Nephron progenitor cell (in vitro differentiated cells): ENCODE results near the gene SAMSN1.

Source experiments
- DNase-seq: peaks from one replicate; pipeline ENCODE4 v3.0.0; 2021
- H3K27ac Mint-ChIP-seq: 2 replicates; pipeline ENCODE4 v1.8.0; 2021; ENCODE audit warnings: mild to moderate bottlenecking, moderate library complexity, mixed read lengths
- H3K27me3 Mint-ChIP-seq: 2 replicates; pipeline ENCODE4 v1.8.0; 2021; ENCODE audit warnings: mild to moderate bottlenecking, low read depth, mixed read lengths; ENCODE audit not compliant: poor library complexity
- H3K36me3 Mint-ChIP-seq: 2 replicates; pipeline ENCODE4 v1.8.0; 2021; ENCODE audit warnings: low read depth, mixed read lengths
- H3K4me1 Mint-ChIP-seq: 2 replicates; pipeline ENCODE4 v1.8.0; 2021; ENCODE audit warnings: mixed read lengths
- H3K4me3 Mint-ChIP-seq: 2 replicates; pipeline ENCODE4 v1.8.0; 2021; ENCODE audit warnings: mild to moderate bottlenecking, moderate library complexity, mixed read lengths
- H3K9me3 Mint-ChIP-seq: 2 replicates; pipeline ENCODE4 v1.8.0; 2021; ENCODE audit warnings: mild to moderate bottlenecking, moderate library complexity, mixed read lengths
- TF ChIP-seq, protein P1 (sequence below): fragments of 200-600 bp; sonication (generic); IDR thresholded peaks from 2 replicates; pipeline ENCODE4 v1.5.0; 2021; ENCODE audit warnings: antibody characterized with exemption

SAMSN1 gene

DNA sequence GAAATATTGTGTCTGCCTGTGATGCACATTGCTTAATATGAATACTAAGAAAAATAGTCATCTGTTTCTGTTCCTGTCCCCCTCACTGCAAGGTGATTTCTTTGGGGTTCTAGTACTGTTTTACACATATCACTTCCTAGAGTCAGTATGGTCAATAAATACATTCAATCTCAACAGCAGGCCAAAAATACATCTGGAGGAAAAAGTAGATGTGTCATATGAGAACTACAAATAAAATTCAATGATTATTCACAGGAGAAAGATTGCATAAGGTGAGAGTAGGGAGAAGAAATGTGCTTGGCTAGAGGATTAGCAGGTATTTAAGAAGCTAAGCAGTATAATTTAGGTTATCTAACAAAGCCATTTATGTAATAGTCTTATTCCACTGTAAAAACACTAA, 45.3 kb upstream of the SAMSN1 start:
- TF ChIP-seq, protein P1, sequence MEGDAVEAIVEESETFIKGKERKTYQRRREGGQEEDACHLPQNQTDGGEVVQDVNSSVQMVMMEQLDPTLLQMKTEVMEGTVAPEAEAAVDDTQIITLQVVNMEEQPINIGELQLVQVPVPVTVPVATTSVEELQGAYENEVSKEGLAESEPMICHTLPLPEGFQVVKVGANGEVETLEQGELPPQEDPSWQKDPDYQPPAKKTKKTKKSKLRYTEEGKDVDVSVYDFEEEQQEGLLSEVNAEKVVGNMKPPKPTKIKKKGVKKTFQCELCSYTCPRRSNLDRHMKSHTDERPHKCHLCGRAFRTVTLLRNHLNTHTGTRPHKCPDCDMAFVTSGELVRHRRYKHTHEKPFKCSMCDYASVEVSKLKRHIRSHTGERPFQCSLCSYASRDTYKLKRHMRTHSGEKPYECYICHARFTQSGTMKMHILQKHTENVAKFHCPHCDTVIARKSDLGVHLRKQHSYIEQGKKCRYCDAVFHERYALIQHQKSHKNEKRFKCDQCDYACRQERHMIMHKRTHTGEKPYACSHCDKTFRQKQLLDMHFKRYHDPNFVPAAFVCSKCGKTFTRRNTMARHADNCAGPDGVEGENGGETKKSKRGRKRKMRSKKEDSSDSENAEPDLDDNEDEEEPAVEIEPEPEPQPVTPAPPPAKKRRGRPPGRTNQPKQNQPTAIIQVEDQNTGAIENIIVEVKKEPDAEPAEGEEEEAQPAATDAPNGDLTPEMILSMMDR = no peak
- Mint-ChIP-seq H3K36me3 (no peaks in the 10 kb centered on the region), H3K4me1 (no peaks in the 10 kb centered on the region)

DNA sequence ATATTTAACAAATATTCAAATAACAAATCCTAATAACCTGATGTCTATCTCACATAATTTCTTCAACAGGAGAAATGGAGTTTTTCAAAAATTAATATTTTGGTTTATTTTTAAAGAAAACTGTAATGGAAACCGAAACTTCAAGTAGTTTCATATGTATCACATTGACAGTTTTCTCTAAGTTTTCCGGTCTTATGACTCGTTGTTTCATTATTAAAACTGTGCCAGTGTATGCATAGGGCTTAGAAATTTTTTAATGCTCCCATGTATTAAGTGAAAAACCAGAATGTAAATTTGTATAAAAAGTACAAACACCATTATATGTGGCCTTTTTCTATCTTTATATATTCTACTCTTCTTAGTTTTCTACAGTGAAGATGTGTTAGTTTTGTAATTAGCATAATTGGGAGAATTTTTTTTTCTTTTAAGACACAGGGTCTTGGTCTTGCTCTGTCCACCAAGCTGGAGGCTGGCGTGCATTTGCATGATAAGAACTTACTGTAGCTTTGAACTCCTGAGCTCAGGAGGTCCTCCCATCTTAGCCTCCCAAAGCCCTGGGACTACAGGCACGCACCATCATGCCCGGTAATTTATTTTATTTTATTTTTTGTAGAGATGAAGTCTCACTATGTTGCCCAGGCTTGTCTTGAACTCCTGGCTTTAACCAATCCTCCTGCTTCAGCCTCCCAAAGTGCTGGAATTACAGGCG, 43.9 kb upstream of the SAMSN1 start:
- no peaks in the 10 kb centered on the region for H3K4me1 Mint-ChIP-seq
- no peaks in the 10 kb centered on the region for H3K36me3 Mint-ChIP-seq
- H3K4me3 Mint-ChIP-seq = no peak overlapping the region
- H3K27ac Mint-ChIP-seq = no peak overlapping the region
- peaks cover 4% of the 10 kb centered on the region for H3K27me3 Mint-ChIP-seq
- TF ChIP-seq, protein P1 = no peak
- H3K9me3 Mint-ChIP-seq = peaks cover 7% of the 10 kb centered on the region
- no peak for DNase-seq

More for the DNA sequence above, 45.3 kb upstream of the SAMSN1 start:
- DNase-seq = no peak
- Mint-ChIP-seq H3K9me3 (peaks cover 8% of the 10 kb centered on the region), H3K27ac (peak overlapping the region; percentile 5), H3K4me3 (no peak overlapping the region), H3K27me3 (peaks cover 4% of the 10 kb centered on the region)

DNA sequence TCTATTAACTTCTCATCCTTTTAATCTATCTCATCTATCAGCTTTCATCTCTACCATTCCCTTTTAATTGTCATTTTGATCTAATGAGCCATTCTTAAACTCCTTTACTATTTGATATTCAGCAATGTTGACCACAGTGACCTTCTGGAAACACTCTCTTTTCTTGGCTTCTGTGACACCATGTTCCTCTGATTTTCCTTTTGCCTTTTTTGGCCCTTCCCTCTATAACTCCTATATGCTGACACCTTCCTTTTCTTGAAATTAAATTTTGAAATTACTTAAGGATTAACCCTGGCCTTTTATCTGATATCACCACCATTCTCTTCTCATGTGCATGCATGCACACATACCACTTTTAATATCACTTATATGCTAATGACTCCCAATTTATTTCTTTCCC, 41.2 kb upstream of the SAMSN1 start:
- peaks cover 4% of the 10 kb centered on the region for H3K27me3 Mint-ChIP-seq
- H3K9me3 Mint-ChIP-seq = peaks cover 4% of the 10 kb centered on the region
- no peaks in the 10 kb centered on the region for H3K36me3 Mint-ChIP-seq
- H3K27ac Mint-ChIP-seq = no peak overlapping the region
- H3K4me1 Mint-ChIP-seq = no peaks in the 10 kb centered on the region
- TF ChIP-seq, protein P1 = no peak
- DNase-seq = no peak
- no peak overlapping the region for H3K4me3 Mint-ChIP-seq

DNA sequence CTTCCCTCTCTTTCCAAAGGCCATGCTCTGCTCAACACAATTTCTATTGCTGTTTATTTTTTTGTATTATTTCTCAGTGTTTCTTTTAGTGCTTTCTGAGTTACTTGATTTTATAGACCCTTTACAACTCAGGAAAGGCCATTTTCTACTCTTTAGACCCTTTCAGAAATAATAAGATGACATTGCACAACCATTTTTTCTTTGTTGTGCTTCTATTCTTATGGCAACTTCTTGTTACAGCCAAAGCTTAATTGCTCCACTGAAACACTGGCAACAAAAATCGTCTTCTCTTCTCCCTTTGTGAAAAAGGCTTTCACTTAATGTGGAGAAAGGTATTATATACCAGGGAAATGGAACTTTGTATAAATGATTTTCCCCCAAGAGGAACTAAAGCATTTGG, 39.0 kb upstream of the SAMSN1 start:
- no peak for DNase-seq
- TF ChIP-seq, protein P1 = no peak
- Mint-ChIP-seq H3K4me3 (no peak overlapping the region), H3K27ac (no peak overlapping the region), H3K9me3 (peaks cover 4% of the 10 kb centered on the region), H3K27me3 (peaks cover 4% of the 10 kb centered on the region), H3K36me3 (no peaks in the 10 kb centered on the region), H3K4me1 (no peaks in the 10 kb centered on the region)

DNA sequence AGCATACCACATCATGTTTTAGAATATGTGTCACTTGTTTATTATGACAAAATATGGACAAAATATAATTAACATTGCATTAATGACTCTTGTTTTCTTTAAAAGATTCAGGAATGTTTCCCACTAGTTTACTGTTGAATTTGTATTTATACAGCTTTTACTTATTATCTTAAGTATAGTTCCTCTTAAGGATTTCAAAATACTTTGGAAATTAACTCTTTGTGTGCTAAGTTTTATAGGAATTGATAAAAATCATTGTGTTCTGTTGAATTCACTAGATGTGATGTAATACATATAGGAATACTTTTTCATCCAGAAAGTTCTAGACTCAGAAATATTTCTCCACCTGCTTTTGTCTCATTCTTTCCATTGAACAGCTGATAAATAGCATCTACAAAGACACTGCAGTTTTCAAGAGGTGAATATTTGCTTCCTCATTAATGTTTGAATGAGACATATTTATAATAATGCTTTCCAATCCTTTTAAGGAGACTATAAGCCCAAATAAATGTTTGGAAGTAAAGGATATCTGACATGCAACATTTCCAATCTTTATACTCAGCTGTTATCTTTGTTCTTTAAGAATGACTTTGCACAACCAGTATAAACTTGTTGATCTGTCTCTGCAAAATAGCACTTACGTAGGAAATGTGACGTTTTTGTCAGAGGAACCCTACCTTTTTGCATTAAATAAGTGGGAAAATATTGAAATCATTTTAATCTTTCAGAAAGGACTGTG, 38.4 kb upstream of the SAMSN1 start:
- peaks cover 4% of the 10 kb centered on the region for H3K27me3 Mint-ChIP-seq
- H3K4me3 Mint-ChIP-seq = no peak overlapping the region
- H3K27ac Mint-ChIP-seq = no peak overlapping the region
- H3K9me3 Mint-ChIP-seq = peaks cover 4% of the 10 kb centered on the region
- H3K4me1 Mint-ChIP-seq = no peaks in the 10 kb centered on the region
- TF ChIP-seq, protein P1 = no peak
- DNase-seq = no peak
- H3K36me3 Mint-ChIP-seq = no peaks in the 10 kb centered on the region
